Occipital lobe (tissue), 2 donors: Measurements from ENCODE around the gene SLC1A5. TPM values are rescaled to one million over a fixed set of nuclear protein-coding genes. Genes with fewer than 3 reads are reported as not detected.
"Not testable (repeated sequence)": the region's sequence is repeated elsewhere in the genome, so short reads cannot be mapped to it uniquely, and the experiment has no call there.

ENCODE experiments used
- DNase-seq: peaks from one replicate; lab custom pipeline; 2025; lab: John Stamatoyannopoulos, UW
- total RNA-seq: library from RNA; depleted of rRNA; stranded (reverse); fragments of >200 nt; gene quantifications from one replicate; pipeline ENCODE4 v1.2.3, GENCODE V29; 2014

The SLC1A5 gene
- total RNA-seq = 3.3 TPM

DNA sequence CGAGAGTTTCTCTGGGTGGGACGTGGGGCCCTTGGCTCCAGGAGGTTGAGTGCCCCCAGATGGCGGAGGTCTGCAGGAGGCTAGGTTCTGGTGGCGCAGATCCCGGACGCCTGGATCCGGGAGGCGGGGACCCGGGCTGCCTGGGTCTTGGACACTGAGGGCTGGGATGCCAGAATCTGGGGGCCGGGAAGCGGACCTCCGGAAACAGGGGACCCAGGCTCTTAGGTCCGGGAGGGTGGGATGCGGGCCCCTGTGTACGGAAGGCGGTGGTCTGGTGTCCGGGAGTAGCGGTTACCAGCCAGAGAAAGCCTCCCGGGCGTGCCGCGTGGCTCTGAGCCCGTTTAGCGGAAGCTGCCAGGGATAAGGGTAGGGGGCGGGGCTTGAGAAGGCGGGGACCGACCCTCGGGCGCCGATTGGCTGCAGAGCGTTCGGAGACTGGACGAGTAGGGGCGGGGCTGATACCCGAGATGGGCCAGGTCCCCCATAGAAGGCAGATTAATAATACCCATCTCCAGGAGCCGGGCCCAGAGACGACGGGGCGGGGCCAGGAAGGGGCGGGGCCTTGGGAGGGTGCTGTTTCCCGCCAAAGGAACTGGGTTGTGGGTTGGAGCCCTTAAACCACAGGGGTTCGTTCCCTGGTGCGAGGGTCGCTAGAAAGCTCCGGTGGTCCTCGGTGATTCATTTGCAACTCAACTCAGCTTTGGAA is at the start of gene SLC1A5:
SLC1A5 (minus strand) TSS at position 333 of the 706 bp plus-strand sequence. CDS start 629 bp downstream, outside the sequence.
- DNase-seq = peak; percentile 49

- no peak for DNase-seq
These were observed 49.8 kb upstream of the SLC1A5 start for GRCh38 chr19:46838160-46838559.

DNA sequence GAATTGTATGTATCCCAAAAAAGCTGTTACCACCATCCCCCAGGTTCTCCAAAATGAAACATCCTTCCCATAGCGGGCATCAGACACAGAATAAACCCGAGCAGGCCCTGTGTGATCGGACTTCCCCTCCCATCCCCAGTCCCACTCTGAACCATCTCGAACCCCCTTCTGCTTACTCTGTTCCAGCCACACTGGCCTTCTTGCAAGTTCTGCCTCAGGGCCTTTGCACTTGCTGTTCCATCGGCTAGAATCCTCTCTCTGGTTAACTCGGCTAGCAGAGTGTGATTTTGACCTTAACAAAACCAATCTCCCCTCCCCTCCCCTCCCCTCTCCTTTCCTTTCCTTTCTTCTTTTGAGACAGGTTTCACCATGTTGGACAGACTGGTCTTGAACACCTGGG is 46.6 kb upstream of the SLC1A5 start:
- no peak for DNase-seq

DNA sequence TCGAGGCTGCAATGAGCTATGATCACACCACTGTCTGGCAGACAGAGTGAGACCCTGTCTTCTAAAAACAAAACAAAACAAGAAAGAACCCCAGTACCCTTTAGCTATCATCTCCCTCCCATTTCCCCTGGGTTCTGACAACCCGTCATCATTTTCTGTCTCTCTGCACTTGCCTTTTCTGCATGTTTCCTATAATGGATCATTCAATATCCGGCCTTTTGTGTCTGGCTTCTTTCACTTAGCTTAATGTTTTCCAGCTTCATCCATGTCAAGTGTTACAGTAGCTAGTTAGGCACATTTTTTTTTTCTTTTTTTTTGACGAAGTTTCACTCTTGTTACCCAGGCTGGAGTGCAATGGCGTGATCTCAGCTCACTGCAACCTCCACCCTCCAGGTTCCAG is 45.7 kb upstream of the SLC1A5 start:
- no peak for DNase-seq

- no peak for DNase-seq
These were observed 42.5 kb upstream of the SLC1A5 start for GRCh38 chr19:46830864-46831263.

DNA sequence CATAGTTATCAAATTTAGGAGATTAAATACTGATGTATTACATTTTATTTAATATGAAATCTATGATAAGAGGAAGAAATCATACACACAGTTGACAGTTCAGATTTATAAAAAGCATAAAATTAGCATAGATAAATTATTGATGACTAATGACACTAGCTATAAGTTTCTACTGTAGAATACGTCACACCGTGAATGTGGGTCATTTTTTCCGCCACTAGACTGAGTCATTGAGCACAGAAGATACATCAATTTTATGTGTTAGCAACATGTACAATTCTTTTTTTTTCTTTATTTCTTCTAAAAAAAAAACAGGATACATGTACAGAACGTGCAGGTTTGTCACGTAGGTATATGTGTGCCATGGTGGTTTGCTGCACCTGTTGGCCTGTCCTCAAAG is 40.1 kb upstream of the SLC1A5 start:
- no peak for DNase-seq

DNA sequence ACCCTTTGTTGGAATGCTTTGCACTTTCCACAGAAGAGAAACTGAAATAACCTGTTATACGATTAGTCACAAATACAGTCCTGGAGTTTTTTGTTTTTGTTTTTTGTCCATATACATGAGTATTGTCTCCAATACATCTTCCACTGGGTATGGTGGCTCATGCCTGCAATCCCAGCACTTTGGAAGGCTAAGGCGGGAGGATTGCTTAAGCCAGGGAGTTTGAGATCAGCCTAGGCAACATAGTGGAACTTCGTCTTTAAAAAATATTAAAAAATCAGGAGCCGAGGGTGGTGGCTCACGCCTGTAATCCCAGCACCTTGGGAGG is 37.3 kb upstream of the SLC1A5 start:
- DNase-seq = no peak

GRCh38 chr19:46824890-46825730 is 36.7 kb upstream of the SLC1A5 start:
- DNase-seq = no peak

- no peak for DNase-seq
These were observed 34.7 kb upstream of the SLC1A5 start for GRCh38 chr19:46823049-46823448.

- not testable (repeated sequence) for DNase-seq
These were observed 34.0 kb upstream of the SLC1A5 start for GRCh38 chr19:46822410-46822787.

DNA sequence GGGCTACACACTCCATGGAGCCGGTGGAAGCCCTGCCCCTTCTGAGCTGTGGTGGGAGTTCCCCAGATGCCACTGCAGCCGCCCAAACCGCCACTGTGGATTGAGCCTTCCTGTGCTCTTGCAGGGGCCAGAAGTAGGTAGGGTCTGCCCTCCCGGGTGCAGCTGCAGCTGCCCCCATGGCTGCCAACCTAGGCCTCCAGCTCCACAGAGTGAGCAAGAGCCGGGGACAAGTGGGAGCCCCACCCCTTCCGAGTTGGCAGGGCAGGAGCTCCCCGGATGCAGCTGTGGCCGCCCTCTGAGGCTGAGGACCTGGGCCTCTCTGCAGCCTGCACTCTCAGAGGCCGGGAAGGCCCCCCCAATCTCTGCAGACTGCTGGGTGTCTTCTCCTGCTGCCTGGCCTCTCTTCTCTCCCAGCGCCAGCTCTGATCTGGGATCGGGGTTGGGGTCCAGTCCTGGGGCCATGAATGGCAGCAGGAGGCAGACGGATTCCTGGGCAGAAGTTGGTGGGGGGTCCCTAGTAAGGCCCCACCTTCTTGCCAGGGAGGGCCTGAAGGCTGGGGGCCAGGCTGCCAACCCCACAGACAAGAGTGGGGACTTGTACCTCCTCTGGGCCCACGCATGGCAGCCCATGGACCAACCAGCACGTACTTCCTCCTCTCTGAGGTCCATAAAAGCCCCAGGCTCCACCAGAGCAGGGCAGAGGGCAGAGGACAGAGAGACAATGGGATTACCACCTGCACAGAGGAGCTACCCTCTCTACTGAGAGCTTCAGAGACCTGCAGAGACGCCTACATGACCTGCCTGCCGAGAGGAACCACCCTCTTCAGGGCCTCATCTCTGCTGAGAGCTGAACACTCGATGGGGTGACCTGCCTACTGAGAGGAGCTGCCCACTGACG is 33.4 kb upstream of the SLC1A5 start:
- DNase-seq = no peak

DNA sequence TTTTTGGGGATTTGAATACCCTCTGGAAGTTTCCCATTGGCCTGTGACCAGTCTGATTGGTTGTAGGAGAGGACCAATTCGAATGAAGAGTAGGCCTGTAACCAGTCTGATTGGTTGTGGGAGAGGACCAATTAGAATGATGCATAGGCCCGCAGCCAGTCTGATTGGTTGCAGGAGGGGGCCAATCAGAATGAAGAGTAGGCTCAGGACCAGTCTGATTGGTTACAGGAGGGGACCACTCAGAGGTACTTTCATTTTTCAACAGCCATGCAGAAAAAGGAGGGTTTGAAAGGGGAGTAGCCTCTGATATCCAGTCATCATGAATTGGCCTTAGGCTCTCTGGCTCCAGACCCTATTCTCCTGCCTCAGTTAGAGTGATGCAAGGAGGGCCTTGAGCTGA is 30.4 kb upstream of the SLC1A5 start:
- DNase-seq = no peak

- no peak for DNase-seq
These were observed 27.6 kb upstream of the SLC1A5 start for GRCh38 chr19:46815833-46816627.

GRCh38 chr19:46813839-46814358 is 25.5 kb upstream of the SLC1A5 start:
- DNase-seq = no peak

GRCh38 chr19:46812977-46813838 is 24.8 kb upstream of the SLC1A5 start:
- DNase-seq = no peak

GRCh38 chr19:46809534-46810272 is 21.3 kb upstream of the SLC1A5 start:
- DNase-seq = no peak

DNA sequence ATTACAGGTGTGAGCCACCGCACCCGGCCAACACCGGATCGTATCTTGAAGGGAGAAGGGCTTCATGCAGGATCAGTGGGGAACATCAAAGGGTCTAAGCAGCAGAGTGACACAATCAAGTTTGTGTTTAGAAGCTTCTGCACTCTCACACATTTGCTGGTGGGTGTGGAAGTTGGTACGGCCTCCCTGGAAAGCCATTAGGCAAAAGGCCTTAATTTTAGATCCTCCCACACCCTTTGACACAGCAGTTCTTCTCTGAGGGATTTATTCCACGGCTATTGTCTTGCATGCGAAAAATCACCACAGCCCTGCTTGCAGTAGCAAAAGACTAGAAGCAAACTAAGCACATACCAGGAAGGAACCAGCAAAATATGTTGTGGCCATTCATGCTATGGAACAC is 18.3 kb upstream of the SLC1A5 start:
- no peak for DNase-seq

DNA sequence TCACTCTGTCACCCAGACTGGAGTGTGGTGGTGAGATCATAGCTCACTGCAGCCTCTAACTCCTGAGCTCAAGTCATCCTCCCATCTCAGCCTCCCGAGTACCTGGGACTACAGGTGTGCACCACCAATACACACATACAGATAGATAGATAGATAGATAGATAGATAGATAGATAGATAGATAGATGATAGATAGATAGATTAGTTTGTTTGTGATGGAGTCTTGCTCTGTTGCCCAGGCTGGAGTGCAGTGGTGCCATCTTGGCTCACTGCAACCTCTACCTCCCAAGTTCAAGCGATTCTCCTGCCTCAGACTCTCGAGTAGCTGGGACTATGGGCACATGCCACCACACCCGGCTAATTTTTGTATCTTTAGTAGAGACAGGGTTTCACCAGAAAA is 16.0 kb upstream of the SLC1A5 start:
- not testable (repeated sequence) for DNase-seq

GRCh38 chr19:46803555-46803954 is 15.2 kb upstream of the SLC1A5 start:
- no peak for DNase-seq
